HepG2 (cell line): ENCODE data around the gene TMEM127. TPM values are rescaled to one million over a fixed set of nuclear protein-coding genes. Genes with fewer than 3 reads are reported as not detected.

Experiments
- ATAC-seq: fragments of 200-7000 bp; cut with Tn5 transposase; 3 replicates; pipeline ENCODE4 v1.9.1; 2020; ENCODE audit warnings: mild to moderate bottlenecking, moderate library complexity
- BruUV-seq: library from RNA; stranded (reverse); fragments of 400-500 nt; replicated peaks from 2 replicates; lab custom pipeline; 2021; lab: Mats Ljungman, UMichigan
- CTCF ChIA-PET: fragments of 300-600 bp; formaldehyde crosslinking; extraction: SDS; loops from one replicate; lab custom pipeline; 2021; ENCODE audit warnings: low total read pairs, inconsistent platforms, low intra/inter-chr PET ratio; lab: Yijun Ruan, JAX
- POLR2A ChIA-PET: fragments of 350-600 bp; sonication (Branson Sonifier 250); formaldehyde crosslinking; loops from one replicate; lab custom pipeline; 2020; ENCODE audit warnings: antibody characterized with exemption, inconsistent platforms; lab: Yijun Ruan, JAX
- DNase-seq: peaks from one replicate; pipeline ENCODE4 v3.0.0-alpha.2; 2015; ENCODE audit warnings: low spot score
- FAIRE-seq: peaks from 3 replicates; lab custom pipeline; 2011; peaks lifted over from hg19 to GRCh38; lab: Jason Lieb, UNC
- H2AFZ ChIP-seq: one replicate; pipeline ENCODE4 v1.6.1; 2011; ENCODE audit warnings: low read length, inconsistent platforms
- H3K27ac ChIP-seq: fragments of 300-600 bp; 3 replicates; pipeline ENCODE4 v1.8.0; 2011; ENCODE audit warnings: mixed run types, mild to moderate bottlenecking, mixed read lengths, low read length, inconsistent platforms; ENCODE audit not compliant: insufficient read depth; ENCODE audit errors: extremely low read length
- H3K27me3 ChIP-seq, 2 experiments: fragments of 200-600 bp in 1 of 2; 2 replicates in 1 of 2; 3 replicates in 1 of 2; pipeline versions ENCODE4 v1.6.0 to v1.8.0; 2011; ENCODE audit warnings: low read length in 2 of 2, mild to moderate bottlenecking in 2 of 2, moderate library complexity in 2 of 2, inconsistent platforms in 1 of 2; ENCODE audit not compliant: insufficient read depth in 2 of 2, control insufficient read depth in 1 of 2
- H3K36me3 ChIP-seq, 2 experiments: fragments of 200-600 bp in 1 of 2; replicated peaks in 1 of 2; 2 replicates in 1 of 2; 3 replicates in 1 of 2; pipeline versions ENCODE4 v1.5.1 to v1.8.0; 2011; ENCODE audit warnings: low read length in 2 of 2, inconsistent platforms in 1 of 2; ENCODE audit not compliant: insufficient read depth in 2 of 2, control insufficient read depth in 1 of 2
- H3K4me1 ChIP-seq: 2 replicates; pipeline ENCODE4 v1.5.1; 2012; ENCODE audit warnings: low read length, inconsistent platforms; ENCODE audit not compliant: insufficient read depth
- H3K4me2 ChIP-seq: 2 replicates; pipeline ENCODE4 v1.6.0; 2011; ENCODE audit warnings: low read depth, low read length, inconsistent platforms
- H3K4me3 ChIP-seq, 3 experiments: fragments of 200-600 bp in 1 of 3; sonication (generic), shearing (Covaris generic) in 1 of 3; replicated peaks in 1 of 3; 2 replicates each; pipeline ENCODE4 v1.5.1; 2011 to 2016; ENCODE audit warnings: low read length in 3 of 3, inconsistent platforms in 2 of 3, low read depth in 2 of 3, mild to moderate bottlenecking in 2 of 3, control low read depth in 1 of 3, mixed read lengths in 1 of 3; ENCODE audit not compliant: insufficient read depth in 1 of 3
- H3K79me2 ChIP-seq: one replicate; pipeline ENCODE4 v1.6.1; 2011; ENCODE audit warnings: low read length, inconsistent platforms; ENCODE audit not compliant: insufficient read depth
- H3K9ac ChIP-seq: 2 replicates; pipeline ENCODE4 v1.6.0; 2011; ENCODE audit warnings: mild to moderate bottlenecking, low read depth, low read length, inconsistent platforms; ENCODE audit not compliant: insufficient read depth
- H3K9me3 ChIP-seq: 2 replicates; pipeline ENCODE4 v1.5.1; 2012; ENCODE audit warnings: mild to moderate bottlenecking, low read length
- H4K20me1 ChIP-seq: 2 replicates; pipeline ENCODE4 v1.6.0; 2011; ENCODE audit warnings: inconsistent platforms, mild to moderate bottlenecking, low read length, moderate library complexity; ENCODE audit not compliant: insufficient read depth
- MED8 ChIP-seq: sonication (generic); formaldehyde crosslinking; IDR thresholded peaks from 2 replicates; pipeline ENCODE4 v1.8.1; 2023; ENCODE audit warnings: mild to moderate bottlenecking, missing genetic modification reagents; ENCODE audit not compliant: insufficient replicate concordance
- MXI1 ChIP-seq: IDR thresholded peaks from 3 replicates; pipeline ENCODE4 v1.6.1; 2012; ENCODE audit warnings: low read depth, low read length, inconsistent platforms, borderline replicate concordance
- POLR2A ChIP-seq, 2 experiments: IDR thresholded peaks; 2 replicates each; pipeline ENCODE4 v1.6.1; 2011; ENCODE audit warnings: low read depth in 2 of 2, low read length in 2 of 2, mild to moderate bottlenecking in 1 of 2, moderate library complexity in 1 of 2; ENCODE audit not compliant: insufficient read depth in 1 of 2
- RBFOX2 ChIP-seq: fragments of 200-400 bp; formaldehyde crosslinking; IDR thresholded peaks from 2 replicates; pipeline ENCODE4 v1.6.1; 2017; ENCODE audit warnings: low read depth, mild to moderate bottlenecking, low read length
- ZNF713 ChIP-seq: sonication (generic); formaldehyde crosslinking; IDR thresholded peaks from 2 replicates; pipeline ENCODE4 v1.4.0; 2020; ENCODE audit warnings: mild to moderate bottlenecking, missing genetic modification reagents
- WGBS: methylation state at CpG from one replicate; pipeline ENCODE4 v1.1.6; 2017; ENCODE audit warnings: low lambda C conversion rate; 5-methylcytosine and 5-hydroxymethylcytosine counted together
- in situ Hi-C: cut with HindIII; loops from 2 replicates; pipeline ENCODE4 v1.10.0; 2017; ENCODE audit warnings: low pct_unique_long_range_greater_than_20kb; ENCODE audit not compliant: extremely low pct_ligation_motif_present
- intact Hi-C: fragments of 100-400 bp; cut with micrococcal nuclease; formaldehyde crosslinking; loops from one replicate; pipeline ENCODE4 v1.10.0; 2022; ENCODE audit not compliant: unreplicated experiment
- polyA plus RNA-seq, 8 experiments: library from polyadenylated mRNA; depleted of rRNA in 3 of 8; stranded (reverse) in 7 of 8; unstranded in 1 of 8; fragments of >200 nt; fragmentation: Illumina TruSeq in 4 of 8; extraction: Trizol in 4 of 8; gene quantifications; 2 replicates each; pipeline versions ENCODE4 v1.2.1 to v1.2.3, GENCODE V29; 2011 to 2016; ENCODE audit warnings: low read depth in 4 of 8, missing spikeins in 1 of 8, mixed read lengths in 1 of 8; ENCODE audit not compliant: insufficient read depth in 1 of 8
- total RNA-seq, 5 experiments: library from RNA; depleted of rRNA; stranded (reverse); fragments of >200 nt; fragmentation: Illumina TruSeq; extraction: Trizol; gene quantifications; 2 replicates each; pipeline ENCODE4 v1.2.3, GENCODE V29; 2016; ENCODE audit warnings: low read depth in 1 of 5

The TMEM127 gene
- total and polyA plus RNA-seq, 2 of the 13 experiments (the other 11 are each of a cell fraction or from before 2014, with no cell fraction given): 21.5 to 33.9 TPM

- in situ Hi-C loops (no loop called here), intact Hi-C loops (no loop called here)
- Histone ChIP-seq H3K36me3 (peaks cover 85 to 99% of the 10 kb centered on the region in 2 experiments), H3K4me2 (no peak overlapping the region), H3K27ac (no peak overlapping the region), H2AFZ (no peak overlapping the region), H3K27me3 (no peaks in the 10 kb centered on the region), H3K4me3 (no peak overlapping the region), H3K9me3 (no peaks in the 10 kb centered on the region), H3K79me2 (no peaks in the 10 kb centered on the region), H3K4me1 (no peaks in the 10 kb centered on the region), H4K20me1 (no peaks in the 10 kb centered on the region), H3K9ac (no peak overlapping the region)
- ChIA-PET CTCF (no interaction called here), POLR2A (interaction anchor here (1.4 to 1.6 kb wide), 2 partner anchors 12 to 18 kb away, joined by 3 to 4 read pairs; partner anchors contain the start of gene SNRNP200)
- 98% methylated on average over 6 of the region's 6 CpGs for WGBS
- TF ChIP-seq RBFOX2 (0 out of 2 replicates have a peak, but pooled peaks have one; percentile 7), MXI1 (0 out of 3 replicates have a peak, but pooled peaks have one; percentile 5), ZNF713 (CRISPR knock-in tag) (no peak)
- FAIRE-seq (no peak), ATAC-seq (no peak), DNase-seq (no peak)
- BruUV-seq: no TSS peak
These were observed 21.6 kb upstream of the TMEM127 start for GRCh38 chr2:96287273-96287856.

- Histone ChIP-seq H3K4me1 (peaks cover 22% of the 10 kb centered on the region), H3K9me3 (no peaks in the 10 kb centered on the region), H3K27me3 (no peaks in the 10 kb centered on the region), H3K79me2 (no peaks in the 10 kb centered on the region), H3K27ac (no peak overlapping the region), H3K9ac (no peak overlapping the region), H2AFZ (no peak overlapping the region), H4K20me1 (no peaks in the 10 kb centered on the region), H3K4me2 (no peak overlapping the region), H3K4me3 (no peak overlapping the region), H3K36me3 (peaks cover 54 to 69% of the 10 kb centered on the region in 2 experiments)
- BruUV-seq: no TSS peak
- ATAC-seq (no peak), DNase-seq (no peak), FAIRE-seq (no peak)
- intact Hi-C loops (no loop called here), in situ Hi-C loops (no loop called here)
- ChIA-PET CTCF (no interaction called here), POLR2A (interaction anchor here (2.0 to 3.0 kb wide), 3 partner anchors 11 to 16 kb away, joined by 4 to 8 read pairs (median 6); partner anchors contain the start of genes CIAO1 and TMEM127)
- TF ChIP-seq POLR2A (IDR thresholded peaks at IDR 0.05; ENCODE audit: insufficient read depth in 1 of 2, low read depth in 2 of 2, low read length in 2 of 2) (0 out of 4 replicates have a peak, but pooled peaks of 1 of the 2 experiments have one; percentile 17), MED8 (no peak)
- WGBS: 99% methylated on average over 21 of the region's 21 CpGs
These were observed 11.1 kb upstream of the TMEM127 start for GRCh38 chr2:96276787-96277499.
